Transverse colon (tissue), 3 donors: Measurements from ENCODE around the gene FOXO4.

Experiments used
- EP300 ChIP-seq: sonication (generic); formaldehyde crosslinking; IDR thresholded peaks from one replicate; pipeline ENCODE4 v1.6.1; 2017; ENCODE audit warnings: antibody characterized with exemption, low read depth
- POLR2A ChIP-seq: fragments of 450-650 bp; IDR thresholded peaks from one replicate; pipeline ENCODE4 v1.6.1; 2016; ENCODE audit warnings: antibody characterized with exemption, mild to moderate bottlenecking, moderate library complexity
- POLR2AphosphoS5 ChIP-seq, 3 donors: sonication (generic); formaldehyde crosslinking; IDR thresholded peaks; one replicate each; pipeline ENCODE4 v1.6.1; 2016; ENCODE audit warnings: antibody characterized with exemption in 3 of 3

DNA sequence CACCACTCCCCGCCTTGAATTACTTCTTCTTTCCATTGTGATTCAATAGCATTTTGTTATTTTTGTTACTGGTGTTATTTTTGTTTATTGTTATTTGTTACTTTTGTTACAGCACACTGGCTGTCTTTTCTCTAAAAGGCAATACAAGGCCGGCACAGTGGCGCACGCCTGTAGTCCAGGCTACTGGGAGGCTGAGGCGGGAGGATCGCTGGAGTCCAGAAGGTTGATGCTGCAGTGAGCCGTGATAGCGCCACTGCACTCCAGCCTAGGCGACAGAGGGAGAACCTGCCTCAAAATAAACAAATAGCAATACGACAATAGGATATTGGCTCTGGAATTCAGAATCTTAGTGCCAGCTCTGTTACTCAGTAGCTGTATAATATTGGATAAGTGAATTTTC, 21.7 kb downstream of the FOXO4 start:
- TF ChIP-seq POLR2AphosphoS5 (IDR thresholded peaks at IDR 0.05) (no peak), EP300 (no peak), POLR2A (no peak)
